ENCODE measurements around the gene SLC39A11.
"Not testable (repeated sequence)": the region's sequence is repeated elsewhere in the genome, so short reads cannot be mapped to it uniquely, and the experiment has no call there.

Gene SLC39A11

GRCh38 chr17:72710202-72710601 is 382.3 kb downstream of the SLC39A11 start:
- DNase-seq (ENCODE audit: low spot score), result no peak
- H3K4me3 ChIP-seq, result no peak overlapping the region
- no peak overlapping the region for H3K27ac ChIP-seq
- no peak for TF ChIP-seq CTCF (IDR thresholded peaks at IDR 0.05)

GRCh38 chr17:72708682-72709081 is 383.8 kb downstream of the SLC39A11 start:
- DNase-seq (ENCODE audit: low spot score); H3K27ac ChIP-seq; H3K4me3 ChIP-seq: not testable (repeated sequence)

GRCh38 chr17:72707881-72708280 is 384.6 kb downstream of the SLC39A11 start:
- H3K27ac ChIP-seq, result no peak overlapping the region
- no peak overlapping the region for H3K4me3 ChIP-seq
- no peak for DNase-seq (ENCODE audit: low spot score)
- no peak for TF ChIP-seq CTCF (IDR thresholded peaks at IDR 0.05)

- Histone ChIP-seq H3K4me3 (no peak overlapping the region), H3K27ac (no peak overlapping the region)
- no peak for DNase-seq (ENCODE audit: low spot score)
- TF ChIP-seq CTCF (IDR thresholded peaks at IDR 0.05), result no peak
Observed at GRCh38 chr17:72706396-72706981, 386.0 kb downstream of the SLC39A11 start.

GRCh38 chr17:72705905-72706395 is 386.5 kb downstream of the SLC39A11 start:
- Histone ChIP-seq H3K27ac (no peak overlapping the region), H3K4me3 (no peak overlapping the region)
- no peak for TF ChIP-seq CTCF (IDR thresholded peaks at IDR 0.05)
- DNase-seq (ENCODE audit: low spot score), result no peak

- Histone ChIP-seq H3K4me3 (no peak overlapping the region), H3K27ac (no peak overlapping the region)
- DNase-seq (ENCODE audit: low spot score), result no peak
- TF ChIP-seq CTCF (IDR thresholded peaks at IDR 0.05), result no peak
Observed at GRCh38 chr17:72702998-72703397, 389.5 kb downstream of the SLC39A11 start.

- no peak overlapping the region for H3K27ac ChIP-seq
- DNase-seq (ENCODE audit: low spot score), result no peak
- no peak overlapping the region for H3K4me3 ChIP-seq
- TF ChIP-seq CTCF (IDR thresholded peaks at IDR 0.05), result no peak
Observed at GRCh38 chr17:72702136-72702735, 390.3 kb downstream of the SLC39A11 start.

Data from coronary artery (tissue), 2 donors.